ENCODE measurements around the gene ZDHHC24.
A peak's percentile ranks its signal among the peaks of the same experiment; 100 is the strongest.

DNA sequence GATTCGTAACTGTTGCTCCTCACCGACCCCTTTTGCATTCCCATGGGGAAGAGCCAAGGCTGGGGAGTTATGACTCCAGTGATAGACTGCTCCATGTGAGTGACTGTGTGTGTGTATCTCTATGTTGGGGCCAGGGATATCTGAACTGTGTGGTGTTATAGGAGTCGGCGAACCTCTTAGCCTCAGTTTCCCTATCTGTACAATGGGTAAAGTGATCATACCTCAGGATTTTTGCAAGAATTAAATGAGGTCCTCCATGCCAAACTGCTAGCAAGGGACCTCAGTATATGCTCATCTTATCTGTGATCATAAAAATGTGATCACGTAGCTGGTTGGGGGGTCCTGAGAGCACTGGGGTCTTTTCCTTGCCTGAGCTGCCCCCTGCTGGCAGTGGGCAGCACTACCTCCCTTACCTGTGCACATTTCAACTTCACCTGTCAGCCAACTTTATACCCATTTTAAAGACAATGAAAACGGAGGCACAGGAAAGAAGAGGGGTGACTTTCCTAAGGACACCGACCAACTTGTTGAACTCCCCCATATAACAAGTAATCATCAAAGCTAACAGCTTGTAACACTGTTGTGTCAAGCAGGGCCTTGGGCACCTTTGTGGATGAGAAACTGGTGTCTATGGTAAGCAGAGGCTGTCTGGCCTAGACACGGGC, 67.0 kb downstream of the ZDHHC24 start:
- TF ChIP-seq POLR2A (IDR thresholded peaks at IDR 0.05) = no peak
- TF ChIP-seq, protein P1, sequence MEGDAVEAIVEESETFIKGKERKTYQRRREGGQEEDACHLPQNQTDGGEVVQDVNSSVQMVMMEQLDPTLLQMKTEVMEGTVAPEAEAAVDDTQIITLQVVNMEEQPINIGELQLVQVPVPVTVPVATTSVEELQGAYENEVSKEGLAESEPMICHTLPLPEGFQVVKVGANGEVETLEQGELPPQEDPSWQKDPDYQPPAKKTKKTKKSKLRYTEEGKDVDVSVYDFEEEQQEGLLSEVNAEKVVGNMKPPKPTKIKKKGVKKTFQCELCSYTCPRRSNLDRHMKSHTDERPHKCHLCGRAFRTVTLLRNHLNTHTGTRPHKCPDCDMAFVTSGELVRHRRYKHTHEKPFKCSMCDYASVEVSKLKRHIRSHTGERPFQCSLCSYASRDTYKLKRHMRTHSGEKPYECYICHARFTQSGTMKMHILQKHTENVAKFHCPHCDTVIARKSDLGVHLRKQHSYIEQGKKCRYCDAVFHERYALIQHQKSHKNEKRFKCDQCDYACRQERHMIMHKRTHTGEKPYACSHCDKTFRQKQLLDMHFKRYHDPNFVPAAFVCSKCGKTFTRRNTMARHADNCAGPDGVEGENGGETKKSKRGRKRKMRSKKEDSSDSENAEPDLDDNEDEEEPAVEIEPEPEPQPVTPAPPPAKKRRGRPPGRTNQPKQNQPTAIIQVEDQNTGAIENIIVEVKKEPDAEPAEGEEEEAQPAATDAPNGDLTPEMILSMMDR (IDR thresholded peaks at IDR 0.05 in 4 of 5, conservative IDR thresholded peaks at IDR 0.05 in 1 of 5) = peak; percentile 60 to 79 (median 78)
